GM12801 (cell line): ENCODE measurements around the gene ZNF620.

ENCODE experiments used
- TF ChIP-seq, protein P1 (sequence below): IDR thresholded peaks from one replicate; pipeline ENCODE4 v1.5.1; 2011; ENCODE audit warnings: control low read depth; ENCODE audit not compliant: insufficient read length; ENCODE audit errors: extremely low read depth

The ZNF620 gene

GRCh38 chr3:40566694-40567093, 60.9 kb downstream of the ZNF620 start:
- TF ChIP-seq, protein P1, sequence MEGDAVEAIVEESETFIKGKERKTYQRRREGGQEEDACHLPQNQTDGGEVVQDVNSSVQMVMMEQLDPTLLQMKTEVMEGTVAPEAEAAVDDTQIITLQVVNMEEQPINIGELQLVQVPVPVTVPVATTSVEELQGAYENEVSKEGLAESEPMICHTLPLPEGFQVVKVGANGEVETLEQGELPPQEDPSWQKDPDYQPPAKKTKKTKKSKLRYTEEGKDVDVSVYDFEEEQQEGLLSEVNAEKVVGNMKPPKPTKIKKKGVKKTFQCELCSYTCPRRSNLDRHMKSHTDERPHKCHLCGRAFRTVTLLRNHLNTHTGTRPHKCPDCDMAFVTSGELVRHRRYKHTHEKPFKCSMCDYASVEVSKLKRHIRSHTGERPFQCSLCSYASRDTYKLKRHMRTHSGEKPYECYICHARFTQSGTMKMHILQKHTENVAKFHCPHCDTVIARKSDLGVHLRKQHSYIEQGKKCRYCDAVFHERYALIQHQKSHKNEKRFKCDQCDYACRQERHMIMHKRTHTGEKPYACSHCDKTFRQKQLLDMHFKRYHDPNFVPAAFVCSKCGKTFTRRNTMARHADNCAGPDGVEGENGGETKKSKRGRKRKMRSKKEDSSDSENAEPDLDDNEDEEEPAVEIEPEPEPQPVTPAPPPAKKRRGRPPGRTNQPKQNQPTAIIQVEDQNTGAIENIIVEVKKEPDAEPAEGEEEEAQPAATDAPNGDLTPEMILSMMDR: no peak
